Colonic mucosa (tissue), 4 donors: ENCODE results near the gene LAMC3. TPM values are rescaled to one million over a fixed set of nuclear protein-coding genes. Genes with fewer than 3 reads are reported as not detected.
A peak's percentile ranks its signal among the peaks of the same experiment; 100 is the strongest.

Experiments
- DNase-seq: peaks from one replicate; pipeline ENCODE4 v3.0.0-alpha.2; 2020
- H3K27ac ChIP-seq: fragments of 200-600 bp; one replicate; pipeline ENCODE4 v1.8.0; 2021
- H3K27me3 ChIP-seq: fragments of 200-600 bp; one replicate; pipeline ENCODE4 v1.8.0; 2021
- H3K36me3 ChIP-seq: fragments of 200-600 bp; one replicate; pipeline ENCODE4 v1.8.0; 2021
- H3K4me1 ChIP-seq: fragments of 200-600 bp; one replicate; pipeline ENCODE4 v1.8.0; 2021; ENCODE audit warnings: mild to moderate bottlenecking
- H3K4me3 ChIP-seq: fragments of 200-600 bp; one replicate; pipeline ENCODE4 v1.8.0; 2021
- H3K9ac ChIP-seq, 2 donors: one replicate each; pipeline ENCODE4 v1.7.0; 2013; ENCODE audit warnings: control low read depth in 2 of 2, low read depth in 2 of 2, low read length in 2 of 2
- H3K9me3 ChIP-seq: fragments of 200-600 bp; one replicate; pipeline ENCODE4 v1.8.0; 2021
- intact Hi-C: fragments of 100-400 bp; cut with DNase I; formaldehyde crosslinking; loops from one replicate; pipeline ENCODE4 v1.14.1; 2022
- total RNA-seq, 2 donors: library from RNA; stranded (reverse); fragmentation: NEBNext Ultra II Directional in 1 of 2; extraction: Animal tissue kit (Norgen Biotek cat#: 25700) in 1 of 2; gene quantifications; one replicate each; pipeline ENCODE4 v1.2.1, GENCODE V29; 2021
- TF ChIP-seq, protein P1 (sequence below): fragments of 200-600 bp; IDR thresholded peaks from one replicate; pipeline ENCODE4 v1.8.0; 2022; ENCODE audit warnings: antibody characterized with exemption, mild to moderate bottlenecking
- donor health status: healthy.
- donor health status: DM: no; HTN: no; CAD: no.
- donor health status: DM: no; HTN: no; CAD: no.

The LAMC3 gene
- 1 to 10 TPM in 1 of 2 donors, under 1 TPM in 1; 0.67 to 1.9 TPM for total RNA-seq

DNA sequence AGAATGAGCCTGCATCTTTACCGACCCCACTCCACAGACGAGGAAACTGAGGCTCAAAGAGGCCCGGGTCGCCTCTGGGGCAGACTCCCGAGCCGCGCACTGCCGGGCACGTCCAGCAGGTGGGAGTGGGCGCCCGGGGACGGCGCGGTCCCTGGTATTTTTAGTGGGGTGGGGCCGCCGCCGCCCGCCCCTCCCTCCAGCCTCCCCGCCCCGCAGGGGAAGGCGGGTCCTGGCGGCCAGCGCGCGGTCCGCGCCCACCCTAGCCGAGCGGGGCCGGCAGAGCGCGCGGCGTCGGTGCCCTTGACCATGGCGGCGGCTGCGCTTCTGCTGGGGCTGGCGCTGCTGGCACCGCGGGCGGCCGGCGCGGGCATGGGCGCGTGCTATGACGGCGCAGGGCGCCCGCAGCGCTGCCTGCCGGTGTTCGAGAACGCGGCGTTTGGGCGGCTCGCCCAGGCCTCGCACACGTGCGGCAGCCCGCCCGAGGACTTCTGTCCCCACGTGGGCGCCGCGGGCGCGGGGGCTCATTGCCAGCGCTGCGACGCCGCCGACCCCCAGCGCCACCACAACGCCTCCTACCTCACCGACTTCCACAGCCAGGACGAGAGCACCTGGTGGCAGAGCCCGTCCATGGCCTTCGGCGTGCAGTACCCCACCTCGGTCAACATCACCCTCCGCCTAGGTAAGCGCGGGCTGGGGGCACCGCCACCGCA lies at the start of gene LAMC3:
TSS of gene LAMC3 (plus strand) at position 266 of the 710 bp plus-strand sequence. CDS start at position 307, 41 bp downstream.
- Histone ChIP-seq H3K27ac (no peak within 1 kb of the TSS), H3K36me3 (no peaks in the 10 kb centered on the region), H3K4me1 (no peaks in the 10 kb centered on the region), H3K9me3 (no peaks in the 10 kb centered on the region), H3K27me3 (peaks cover 24% of the 10 kb centered on the region), H3K9ac (peak within 1 kb of the TSS in 1 of 2 donors; percentile 12), H3K4me3 (no peak within 1 kb of the TSS)
- TF ChIP-seq, protein P1, sequence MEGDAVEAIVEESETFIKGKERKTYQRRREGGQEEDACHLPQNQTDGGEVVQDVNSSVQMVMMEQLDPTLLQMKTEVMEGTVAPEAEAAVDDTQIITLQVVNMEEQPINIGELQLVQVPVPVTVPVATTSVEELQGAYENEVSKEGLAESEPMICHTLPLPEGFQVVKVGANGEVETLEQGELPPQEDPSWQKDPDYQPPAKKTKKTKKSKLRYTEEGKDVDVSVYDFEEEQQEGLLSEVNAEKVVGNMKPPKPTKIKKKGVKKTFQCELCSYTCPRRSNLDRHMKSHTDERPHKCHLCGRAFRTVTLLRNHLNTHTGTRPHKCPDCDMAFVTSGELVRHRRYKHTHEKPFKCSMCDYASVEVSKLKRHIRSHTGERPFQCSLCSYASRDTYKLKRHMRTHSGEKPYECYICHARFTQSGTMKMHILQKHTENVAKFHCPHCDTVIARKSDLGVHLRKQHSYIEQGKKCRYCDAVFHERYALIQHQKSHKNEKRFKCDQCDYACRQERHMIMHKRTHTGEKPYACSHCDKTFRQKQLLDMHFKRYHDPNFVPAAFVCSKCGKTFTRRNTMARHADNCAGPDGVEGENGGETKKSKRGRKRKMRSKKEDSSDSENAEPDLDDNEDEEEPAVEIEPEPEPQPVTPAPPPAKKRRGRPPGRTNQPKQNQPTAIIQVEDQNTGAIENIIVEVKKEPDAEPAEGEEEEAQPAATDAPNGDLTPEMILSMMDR = no peak
- intact Hi-C loops = no loop called here
- no peak for DNase-seq

DNA sequence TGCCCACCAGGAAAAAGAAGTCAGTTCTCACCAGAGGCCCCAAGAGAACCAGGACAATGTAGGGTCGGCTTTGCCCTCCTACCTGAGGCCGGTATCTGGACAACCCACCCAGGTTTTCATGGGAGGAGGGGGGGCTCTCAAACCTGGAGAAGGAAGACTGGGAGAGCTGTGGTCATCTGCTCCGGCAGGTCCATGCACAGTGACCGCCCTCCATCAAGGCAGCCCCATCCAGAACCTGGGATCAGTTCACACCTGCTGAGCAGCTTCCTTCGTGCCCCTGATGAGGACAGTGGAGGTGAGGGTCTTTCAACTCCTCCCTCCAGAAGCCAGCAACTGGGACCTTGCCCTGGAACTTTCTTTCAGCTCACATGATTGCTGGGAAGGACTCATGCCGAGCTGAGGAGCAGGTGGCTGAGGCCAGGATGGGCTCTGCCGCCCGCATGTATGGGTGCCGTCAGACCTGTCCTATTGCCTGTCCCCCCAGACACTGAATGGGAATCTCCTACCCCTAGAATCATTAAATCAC lies 49.1 kb upstream of the LAMC3 start:
- Histone ChIP-seq H3K4me3 (no peak overlapping the region), H3K27ac (no peak overlapping the region), H3K36me3 (no peaks in the 10 kb centered on the region), H3K4me1 (no peaks in the 10 kb centered on the region), H3K9me3 (no peaks in the 10 kb centered on the region), H3K27me3 (no peaks in the 10 kb centered on the region), H3K9ac (no peak overlapping the region)
- intact Hi-C loops = no loop called here
- DNase-seq = no peak
- TF ChIP-seq, protein P1 = no peak

DNA sequence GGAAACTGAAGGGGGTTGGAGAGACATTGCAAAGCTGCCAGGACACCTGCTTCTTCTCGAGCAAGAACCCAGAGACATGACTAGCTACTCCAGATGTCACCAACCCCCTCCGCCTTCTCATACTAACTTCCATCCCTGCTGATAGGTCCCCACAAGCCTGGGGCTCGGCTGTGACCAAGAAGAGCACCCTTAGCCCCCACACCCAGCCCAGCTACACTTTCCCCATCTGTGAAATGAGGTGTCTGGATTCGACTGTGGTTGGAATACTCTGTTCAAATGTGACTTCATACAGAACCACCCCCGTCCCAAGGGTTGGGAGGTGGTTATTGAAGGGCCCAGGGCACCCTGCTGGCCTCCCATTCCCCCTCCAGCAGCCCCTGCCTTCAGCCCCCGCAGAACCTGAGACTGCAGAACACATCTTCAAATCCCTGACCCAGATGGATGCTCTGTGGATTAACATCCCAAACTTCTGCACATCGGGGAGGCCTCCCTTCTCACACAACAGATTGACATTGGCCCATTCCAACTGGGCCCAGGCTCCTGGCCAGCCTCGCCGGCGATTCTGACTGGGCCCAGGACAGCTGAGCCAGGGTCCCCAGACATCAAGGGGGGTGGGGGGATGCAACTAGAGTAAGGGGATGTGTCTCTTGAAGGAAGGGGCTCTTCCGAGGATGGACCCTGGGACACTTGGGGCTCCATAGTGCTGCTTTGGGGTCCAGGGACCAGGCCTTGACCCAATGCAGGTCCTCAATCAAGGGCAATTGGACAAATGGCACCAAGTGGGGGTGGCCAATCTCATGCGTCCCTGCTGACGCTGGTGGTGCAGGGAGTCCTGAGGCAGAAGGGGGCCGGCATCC lies 48.2 kb upstream of the LAMC3 start:
- Histone ChIP-seq H3K27ac (no peak overlapping the region), H3K4me1 (no peaks in the 10 kb centered on the region), H3K9ac (no peak overlapping the region), H3K27me3 (no peaks in the 10 kb centered on the region), H3K36me3 (no peaks in the 10 kb centered on the region), H3K9me3 (no peaks in the 10 kb centered on the region), H3K4me3 (no peak overlapping the region)
- intact Hi-C loops = no loop called here
- DNase-seq = no peak
- TF ChIP-seq, protein P1 = no peak

- TF ChIP-seq, protein P1 = no peak
- H3K36me3 ChIP-seq = no peaks in the 10 kb centered on the region
- H3K4me3 ChIP-seq = no peak overlapping the region
- H3K27ac ChIP-seq = no peak overlapping the region
- no peaks in the 10 kb centered on the region for H3K27me3 ChIP-seq
- intact Hi-C loops = no loop called here
- DNase-seq = no peak
- H3K9ac ChIP-seq = no peak overlapping the region
- no peaks in the 10 kb centered on the region for H3K9me3 ChIP-seq
- H3K4me1 ChIP-seq = no peaks in the 10 kb centered on the region
These were observed 47.3 kb upstream of the LAMC3 start for GRCh38 chr9:130961511-130962300.
